ENCODE data around the gene ALDH3B2. TPM values are rescaled to one million over a fixed set of nuclear protein-coding genes. Genes with fewer than 3 reads are reported as not detected.
A peak's percentile ranks its signal among the peaks of the same experiment; 100 is the strongest.

Gene ALDH3B2
- total and polyA plus RNA-seq, 2 of the 8 experiments (the other 6 are each of a cell fraction or from before 2014, with no cell fraction given): not detected

- TF ChIP-seq SP2 (IDR thresholded peaks at IDR 0.05; ENCODE audit: low read length) (no peak), CHD1 (IDR thresholded peaks at IDR 0.05; ENCODE audit: low read depth, low read length) (no peak), TBP (IDR thresholded peaks at IDR 0.05; ENCODE audit: low read depth, low read length) (no peak), MAX (IDR thresholded peaks at IDR 0.05) (no peak; the same call in 1 of the 2 replicates), POLR2A (IDR thresholded peaks at IDR 0.05; ENCODE audit: control extremely low read depth in 1 of 2, low read depth in 2 of 2, low read length in 2 of 2) (peak in 1 of 2 experiments; percentile 72; a peak in 2 of 3 replicates), ASH2L (IDR thresholded peaks at IDR 0.05; ENCODE audit: low read length) (no peak), RXRA (IDR thresholded peaks at IDR 0.05; ENCODE audit: insufficient read depth, low read depth, low read length) (no peak), BCL11A (IDR thresholded peaks at IDR 0.05; ENCODE audit: low read depth in 2 of 2, low read length in 2 of 2) (no peak), CBX8 (IDR thresholded peaks at IDR 0.05; ENCODE audit: borderline replicate concordance, low read depth, low read length) (no peak), CHD2 (IDR thresholded peaks at IDR 0.05; ENCODE audit: low read length) (no peak), SIRT6 (IDR thresholded peaks at IDR 0.05; ENCODE audit: low read length) (peak; percentile 65), SP1 (IDR thresholded peaks at IDR 0.05; ENCODE audit: low read depth, low read length) (no peak), TCF12 (IDR thresholded peaks at IDR 0.05; ENCODE audit: low read depth, low read length) (no peak), GABPA (IDR thresholded peaks at IDR 0.05; ENCODE audit: borderline replicate concordance, insufficient read depth, low read length) (no peak), ATF3 (IDR thresholded peaks at IDR 0.05; ENCODE audit: insufficient read depth, low read depth, low read length) (no peak), RAD21 (IDR thresholded peaks at IDR 0.05 in 1 of 2, conservative IDR thresholded peaks at IDR 0.05 in 1 of 2; ENCODE audit: low read depth in 2 of 2, low read length in 2 of 2) (no peak), PHF8 (conservative IDR thresholded peaks at IDR 0.05; ENCODE audit: low read depth, low read length) (no peak), MAFK (IDR thresholded peaks at IDR 0.05; ENCODE audit: low read depth, low read length) (no peak), HDAC6 (IDR thresholded peaks at IDR 0.05; ENCODE audit: low read depth, low read length) (no peak), NANOG (IDR thresholded peaks at IDR 0.05; ENCODE audit: insufficient read depth, low read depth, low read length, poor library complexity, severe bottlenecking) (no peak), POLR2AphosphoS5 (IDR thresholded peaks at IDR 0.05; ENCODE audit: low read depth, low read length) (peak; percentile 81), EGR1 (IDR thresholded peaks at IDR 0.05; ENCODE audit: borderline replicate concordance, low read depth, low read length) (no peak), NRF1 (IDR thresholded peaks at IDR 0.05; ENCODE audit: low read depth, low read length) (no peak)
- TF ChIP-seq, protein P1, sequence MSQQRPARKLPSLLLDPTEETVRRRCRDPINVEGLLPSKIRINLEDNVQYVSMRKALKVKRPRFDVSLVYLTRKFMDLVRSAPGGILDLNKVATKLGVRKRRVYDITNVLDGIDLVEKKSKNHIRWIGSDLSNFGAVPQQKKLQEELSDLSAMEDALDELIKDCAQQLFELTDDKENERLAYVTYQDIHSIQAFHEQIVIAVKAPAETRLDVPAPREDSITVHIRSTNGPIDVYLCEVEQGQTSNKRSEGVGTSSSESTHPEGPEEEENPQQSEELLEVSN (IDR thresholded peaks at IDR 0.05): peak; percentile 17; the same call in 1 of the 2 replicates
Observed at GRCh38 chr11:67627812-67628624, 46.4 kb downstream of the ALDH3B2 start (continued).

Data from H1 (cell line).